NOMO-1 treated with dmso at 0.1 percent for 144 hours (cell line): Measurements from ENCODE around the gene CDKN2B-AS1.

ENCODE experiments used
- DNase-seq: peaks from one replicate; lab custom pipeline; 2025; ENCODE audit not compliant: unreplicated experiment; lab: John Stamatoyannopoulos, UW

The CDKN2B-AS1 gene

DNA sequence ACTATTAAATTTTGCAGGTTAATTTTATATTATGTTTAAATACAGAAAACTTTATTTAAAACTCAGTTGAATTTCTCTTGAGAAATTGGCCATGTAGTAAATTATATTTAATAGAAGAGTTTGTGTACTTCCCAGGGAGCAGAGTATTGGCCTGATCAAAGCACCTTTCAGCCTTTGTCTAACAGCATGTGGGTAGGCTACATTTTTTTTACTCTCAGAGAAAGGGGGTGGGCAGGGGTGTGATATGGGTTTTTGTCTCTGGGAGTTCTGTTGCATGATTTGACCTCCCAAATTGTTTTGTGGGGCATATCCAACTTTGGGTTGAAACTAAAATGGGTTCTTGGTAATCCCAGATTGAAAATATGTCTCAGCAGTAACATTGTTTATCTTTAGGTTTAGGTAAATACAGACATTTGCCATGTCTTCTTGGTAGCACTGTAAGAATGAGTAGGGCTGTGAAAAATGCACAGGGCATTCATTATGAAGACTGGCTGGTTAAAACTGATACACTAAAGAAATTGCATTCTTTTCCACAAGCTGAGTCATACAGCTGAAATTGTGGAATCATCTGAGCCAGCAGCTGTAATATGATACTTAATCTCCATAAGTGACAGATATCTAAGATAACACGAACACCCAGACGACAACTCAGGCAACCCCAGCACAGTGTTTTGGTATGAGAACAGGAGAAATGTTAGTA is 89.9 kb downstream of the CDKN2B-AS1 start:
- no peak for DNase-seq

- no peak for DNase-seq
These were observed 93.6 kb downstream of the CDKN2B-AS1 start for GRCh38 chr9:22088053-22088716.

DNA sequence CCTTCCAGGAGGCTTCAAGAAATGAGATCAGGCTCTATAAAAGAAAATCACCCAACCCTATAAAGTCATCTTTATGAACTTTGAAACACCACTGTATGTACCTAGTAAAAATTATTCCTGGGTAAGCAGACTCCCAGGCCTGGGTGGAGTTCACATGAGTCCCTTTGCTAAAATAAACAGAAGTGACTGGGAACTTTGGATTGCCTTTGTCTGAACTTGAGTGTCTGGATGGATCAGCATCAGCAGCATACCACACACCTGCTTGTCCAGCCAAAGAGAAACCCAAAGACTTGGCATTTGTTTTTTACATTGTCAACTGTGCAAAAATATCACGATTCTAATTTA is 94.1 kb downstream of the CDKN2B-AS1 start:
- DNase-seq = no peak

GRCh38 chr9:22097707-22098106 is 103.1 kb downstream of the CDKN2B-AS1 start:
- no peak for DNase-seq

DNA sequence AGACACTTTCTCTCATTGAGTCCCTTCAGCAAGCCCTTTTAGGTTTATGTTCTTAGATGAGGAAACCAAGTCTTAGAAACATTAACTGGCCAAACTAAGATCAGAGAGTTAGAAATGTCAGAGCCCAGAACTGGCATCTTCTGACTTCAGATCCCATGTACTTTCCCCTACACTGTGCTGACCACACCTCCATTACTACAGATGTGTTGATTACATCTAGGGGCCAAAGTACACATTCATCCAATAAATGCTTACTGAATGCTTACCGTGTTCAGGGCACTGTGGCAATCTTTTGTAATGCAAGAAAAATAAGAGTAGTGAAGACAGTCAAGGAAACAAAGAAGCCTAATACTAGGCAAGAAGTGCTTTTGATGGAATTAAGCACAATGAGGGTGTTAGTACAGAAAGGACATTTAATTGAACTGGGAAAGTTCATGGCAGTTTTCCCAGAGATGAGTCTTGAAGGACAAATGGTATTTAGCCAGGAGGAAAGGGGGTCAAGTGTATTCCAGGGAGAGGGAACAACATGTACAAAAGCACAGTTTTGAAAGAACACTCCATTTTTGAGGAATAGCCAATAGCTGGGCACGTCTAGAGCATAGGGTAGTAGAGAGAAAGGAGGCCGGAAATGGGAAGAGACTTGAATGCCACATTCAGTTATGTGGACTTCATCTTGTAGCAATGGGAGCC is 104.2 kb downstream of the CDKN2B-AS1 start:
- no peak for DNase-seq

GRCh38 chr9:22100626-22101025 is 106.0 kb downstream of the CDKN2B-AS1 start:
- DNase-seq = no peak

GRCh38 chr9:22102146-22103053 is 107.8 kb downstream of the CDKN2B-AS1 start:
- no peak for DNase-seq

DNA sequence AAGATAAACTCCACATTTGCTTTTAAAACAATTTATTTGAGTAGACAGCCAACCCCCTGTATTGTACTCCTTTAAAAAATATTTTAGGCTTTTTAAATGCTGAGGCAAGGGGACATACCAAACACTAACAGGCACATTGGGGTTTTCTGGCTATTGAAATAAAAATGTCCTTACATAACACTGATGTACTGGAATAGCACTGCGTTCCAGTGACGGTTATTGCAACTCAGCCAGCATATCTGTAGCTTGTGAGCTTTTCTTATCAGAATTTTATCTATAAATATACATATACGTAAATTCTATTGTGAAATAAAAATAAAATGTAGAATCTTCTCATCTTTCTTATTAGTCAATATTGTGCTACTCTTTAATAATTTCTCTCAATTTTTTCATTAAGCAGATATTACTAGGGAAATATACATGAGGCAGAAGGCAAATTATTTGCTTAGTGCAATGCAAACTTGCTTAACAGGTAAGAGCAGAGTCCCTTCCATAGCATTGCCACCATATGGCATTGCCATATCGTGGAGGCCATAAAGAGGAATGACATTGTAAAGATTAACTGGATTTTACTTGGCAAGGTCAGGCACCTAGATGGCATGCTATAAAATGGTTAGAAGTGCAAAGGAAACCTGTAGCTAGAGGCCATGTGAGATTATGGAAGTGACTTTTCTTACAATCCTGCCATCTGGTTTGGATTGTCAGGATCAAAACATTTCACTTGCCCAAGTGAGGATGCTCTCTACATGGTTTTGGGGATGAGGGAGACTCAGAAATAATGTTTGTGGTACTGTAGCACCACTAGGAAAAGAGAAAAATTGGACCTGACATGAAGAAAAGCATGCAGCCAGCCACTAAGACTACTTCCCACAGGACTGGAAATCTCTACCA is 109.3 kb downstream of the CDKN2B-AS1 start:
- DNase-seq = no peak

GRCh38 chr9:22105005-22105722 is 110.6 kb downstream of the CDKN2B-AS1 start:
- DNase-seq = no peak

DNA sequence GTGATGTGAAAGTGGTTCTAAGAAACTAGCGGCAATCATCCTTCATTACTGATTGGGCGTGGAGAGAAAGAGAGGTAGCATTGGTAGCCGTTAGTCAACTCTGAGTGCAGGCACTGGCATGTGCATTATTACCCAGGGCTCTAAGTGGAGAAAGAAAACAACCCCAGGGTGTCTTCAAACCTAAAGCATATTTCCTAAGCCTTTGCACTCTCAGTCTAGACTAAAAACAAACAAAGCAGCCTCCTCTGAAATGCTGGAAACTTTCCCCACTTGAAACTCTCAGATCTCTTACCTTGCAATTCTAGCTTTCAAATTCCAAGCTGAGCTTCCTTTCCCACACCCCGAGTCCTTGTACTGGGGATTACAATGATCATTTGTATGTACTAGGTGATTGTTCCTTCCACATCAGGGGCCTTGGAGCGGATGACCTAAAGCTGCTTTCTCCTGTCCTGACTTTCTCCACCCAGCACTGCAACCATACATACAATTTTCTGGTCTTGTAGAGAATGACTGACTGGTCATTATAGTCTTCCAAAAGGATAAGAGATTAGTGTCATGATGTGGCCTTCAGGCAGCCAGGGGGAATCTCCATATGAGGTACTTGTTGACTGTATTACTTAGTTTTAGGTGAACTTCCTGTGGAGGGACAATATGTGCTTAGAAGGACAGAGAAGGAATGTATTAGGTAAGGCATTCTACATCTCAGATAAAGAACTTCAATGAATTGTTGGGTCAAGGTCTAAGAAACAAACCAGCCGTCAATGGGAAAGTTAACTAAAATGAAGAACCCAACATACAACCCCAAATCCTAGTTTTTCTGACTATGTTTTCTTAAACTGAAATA is 112.8 kb downstream of the CDKN2B-AS1 start:
- DNase-seq = no peak

DNA sequence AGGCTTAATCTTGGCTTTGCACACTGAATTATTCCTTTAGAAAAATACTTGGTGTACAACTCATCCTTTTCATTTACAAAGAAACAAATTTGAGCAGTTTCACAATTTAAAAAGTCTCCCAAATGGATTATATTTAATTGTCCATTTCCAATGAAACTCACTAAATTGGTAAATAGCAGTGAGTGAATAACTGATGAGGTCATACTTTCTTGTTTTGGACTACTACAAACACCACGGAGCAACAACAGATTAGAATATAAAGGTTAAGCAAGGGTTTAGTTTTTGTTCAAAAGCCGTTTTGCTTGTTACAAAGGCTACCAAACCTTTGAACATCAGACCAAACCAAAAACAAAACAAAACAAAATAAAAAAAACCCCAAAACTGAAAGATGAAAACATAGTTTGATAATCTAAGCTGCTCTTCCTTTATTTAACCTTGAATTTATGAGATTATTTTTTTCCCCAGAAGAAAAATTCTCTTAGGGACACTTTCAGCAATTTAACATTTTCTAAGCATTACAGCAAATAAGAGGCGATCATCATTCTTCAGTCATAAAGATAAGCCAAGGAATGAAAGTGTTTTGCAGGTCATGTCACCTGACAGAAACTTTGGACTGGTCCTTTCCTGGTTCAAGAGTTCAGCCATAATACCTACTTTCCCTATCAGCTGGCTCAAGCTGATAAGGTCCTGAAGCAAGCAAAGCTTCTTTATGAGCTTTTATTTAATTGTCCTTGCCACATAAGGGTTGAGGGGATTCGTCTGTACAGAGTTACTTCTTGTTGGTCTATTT is 114.2 kb downstream of the CDKN2B-AS1 start:
- no peak for DNase-seq

GRCh38 chr9:22111176-22111953 is 116.8 kb downstream of the CDKN2B-AS1 start:
- no peak for DNase-seq

DNA sequence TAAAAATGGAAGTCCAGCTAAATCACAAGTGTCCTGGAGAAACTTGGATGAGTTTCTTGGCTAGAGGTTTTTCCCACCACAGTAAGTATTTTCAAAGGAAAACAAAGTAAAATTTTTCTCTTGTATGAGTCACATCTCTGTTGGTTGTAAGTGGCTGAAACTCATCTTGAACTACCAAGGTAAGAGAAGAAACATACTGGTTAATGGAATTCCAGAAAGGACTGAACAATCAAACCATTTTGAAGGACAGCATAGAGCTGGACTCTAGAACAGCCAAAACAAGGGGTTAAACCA is 117.3 kb downstream of the CDKN2B-AS1 start:
- DNase-seq = no peak

GRCh38 chr9:22112870-22113821 is 118.6 kb downstream of the CDKN2B-AS1 start:
- DNase-seq = no peak

DNA sequence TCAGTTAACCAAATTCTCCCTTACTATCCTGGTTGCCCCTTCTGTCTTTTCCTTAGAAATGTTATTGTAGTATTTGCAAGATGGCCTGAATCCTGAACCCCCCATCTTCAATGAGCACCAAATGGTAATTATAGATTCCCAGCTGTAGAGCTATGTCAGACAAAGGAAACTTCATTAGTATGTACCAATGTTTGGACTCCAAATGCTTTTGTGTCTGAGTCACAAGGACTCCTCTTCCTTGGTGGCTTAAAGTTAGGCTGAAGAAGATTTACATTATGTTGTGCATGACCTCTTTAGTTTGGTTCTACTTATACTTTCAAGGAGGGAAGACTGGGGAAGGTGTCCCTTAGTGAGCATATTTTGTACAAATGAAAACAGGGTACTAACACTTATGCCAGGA is 120.4 kb downstream of the CDKN2B-AS1 start:
- DNase-seq = no peak

- DNase-seq = no peak
These were observed 122.2 kb downstream of the CDKN2B-AS1 start for GRCh38 chr9:22116758-22117157.
